Heart left ventricle (tissue), 13 donors: ENCODE results near the gene GAS2L3.
A peak's percentile ranks its signal among the peaks of the same experiment; 100 is the strongest.

Experiments used
- POLR2A ChIP-seq, 2 donors: fragments of 450-650 bp; IDR thresholded peaks; one replicate each; pipeline ENCODE4 v1.6.1; 2017; ENCODE audit warnings: antibody characterized with exemption in 2 of 2, mild to moderate bottlenecking in 2 of 2, moderate library complexity in 2 of 2
- TF ChIP-seq, protein P1 (sequence below), 12 donors: fragments of 200-600 bp; sonication (generic) in 4 of 12; IDR thresholded peaks; one replicate each; pipeline versions ENCODE4 v1.5.0 to v1.8.0; 2018 to 2022; ENCODE audit warnings: antibody characterized with exemption in 12 of 12, mild to moderate bottlenecking in 5 of 12
- donor health status: ischemic (EF 13 %, LVEDD 7.1; RV severe dilation, severe dysfunction).
- donor health status: DM: no; HTN: yes; CAD: no.
- donor health status: DM: no; HTN: no; CAD: no.
- donor health status: ischemic (EF 25% LVEDD 6.9; RV normal size, moderate dysfunction).
- donor health status: ischemic (EF 25% LVEDD 5.7; RV mildly dilated, moderate dysfunction).
- donor health status: ischemic (EF 35%, LVEDD 5.7; RV mildly dilated, moderate dysfunction).
- donor health status: nonischemic (EF 11% LVEDD 7.7; RV severe dilation, severe dysfunction).
- donor health status: DM: yes; HTN: yes; CAD: no.
- donor health status: PGD.
- donor health status: ischemic (EF 29% LVEDD 5.4; RV normal size, mild dysfunction).
- donor health status: nonischemic (EF 23%, LVEDD 6.1; RV moderate dilation, normal function).

GRCh38 chr12:100668945-100669536 is 95.6 kb downstream of the GAS2L3 start:
- TF ChIP-seq, protein P1, sequence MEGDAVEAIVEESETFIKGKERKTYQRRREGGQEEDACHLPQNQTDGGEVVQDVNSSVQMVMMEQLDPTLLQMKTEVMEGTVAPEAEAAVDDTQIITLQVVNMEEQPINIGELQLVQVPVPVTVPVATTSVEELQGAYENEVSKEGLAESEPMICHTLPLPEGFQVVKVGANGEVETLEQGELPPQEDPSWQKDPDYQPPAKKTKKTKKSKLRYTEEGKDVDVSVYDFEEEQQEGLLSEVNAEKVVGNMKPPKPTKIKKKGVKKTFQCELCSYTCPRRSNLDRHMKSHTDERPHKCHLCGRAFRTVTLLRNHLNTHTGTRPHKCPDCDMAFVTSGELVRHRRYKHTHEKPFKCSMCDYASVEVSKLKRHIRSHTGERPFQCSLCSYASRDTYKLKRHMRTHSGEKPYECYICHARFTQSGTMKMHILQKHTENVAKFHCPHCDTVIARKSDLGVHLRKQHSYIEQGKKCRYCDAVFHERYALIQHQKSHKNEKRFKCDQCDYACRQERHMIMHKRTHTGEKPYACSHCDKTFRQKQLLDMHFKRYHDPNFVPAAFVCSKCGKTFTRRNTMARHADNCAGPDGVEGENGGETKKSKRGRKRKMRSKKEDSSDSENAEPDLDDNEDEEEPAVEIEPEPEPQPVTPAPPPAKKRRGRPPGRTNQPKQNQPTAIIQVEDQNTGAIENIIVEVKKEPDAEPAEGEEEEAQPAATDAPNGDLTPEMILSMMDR (IDR thresholded peaks at IDR 0.05) = peak; percentile 44 to 78 (median 64)
- no peak for TF ChIP-seq POLR2A (IDR thresholded peaks at IDR 0.05)
